H1 (cell line): ENCODE measurements around the gene KIF21A. TPM values are rescaled to one million over a fixed set of nuclear protein-coding genes. Genes with fewer than 3 reads are reported as not detected.

Source experiments
- CTCF ChIA-PET: fragments of 300-600 bp; sonication (Branson Sonifier 250); formaldehyde crosslinking; loops from one replicate; lab custom pipeline; 2021; ENCODE audit not compliant: partially characterized antibody; lab: Charles Lee
- POLR2A ChIA-PET: fragments of 300-600 bp; sonication (Branson Sonifier 250); formaldehyde crosslinking; loops from one replicate; lab custom pipeline; 2021; ENCODE audit warnings: inconsistent platforms; ENCODE audit not compliant: partially characterized antibody; lab: Charles Lee
- DNase-seq, 2 experiments: peaks; one replicate each; pipeline versions ENCODE4 v3.0.0 to v3.0.0-alpha.2; 2010 to 2022; ENCODE audit warnings: low spot score in 2 of 2, low read depth in 1 of 2, mixed read lengths in 1 of 2
- FAIRE-seq: peaks from 2 replicates; lab custom pipeline; 2011; peaks lifted over from hg19 to GRCh38; lab: Jason Lieb, UNC
- H2AFZ ChIP-seq: 2 replicates; pipeline ENCODE4 v1.8.1; 2012; ENCODE audit warnings: low read length, inconsistent platforms
- H2AK5ac ChIP-seq: 2 replicates; pipeline ENCODE4 v1.6.1; 2013; ENCODE audit warnings: low read depth, low read length
- H2BK120ac ChIP-seq: replicated peaks from 2 replicates; pipeline ENCODE3; 2013; ENCODE audit warnings: low read depth, low read length, inconsistent platforms
- H2BK12ac ChIP-seq: 2 replicates; pipeline ENCODE4 v1.6.1; 2013; ENCODE audit warnings: low read depth, low read length
- H2BK15ac ChIP-seq: 2 replicates; pipeline ENCODE4 v1.6.1; 2013; ENCODE audit warnings: low read length
- H2BK20ac ChIP-seq: 2 replicates; pipeline ENCODE4 v1.6.1; 2013; ENCODE audit warnings: low read length
- H2BK5ac ChIP-seq: 2 replicates; pipeline ENCODE4 v1.6.1; 2013; ENCODE audit warnings: low read depth, low read length
- H3K14ac ChIP-seq: 2 replicates; pipeline ENCODE4 v1.6.1; 2013; ENCODE audit warnings: inconsistent platforms; ENCODE audit not compliant: insufficient read length
- H3K18ac ChIP-seq: 2 replicates; pipeline ENCODE4 v1.6.1; 2013; ENCODE audit warnings: low read length; ENCODE audit errors: extremely low read depth
- H3K23ac ChIP-seq: 2 replicates; pipeline ENCODE4 v1.6.1; 2013; ENCODE audit warnings: inconsistent platforms; ENCODE audit not compliant: insufficient read length
- H3K23me2 ChIP-seq: 2 replicates; pipeline ENCODE4 v1.6.1; 2013; ENCODE audit warnings: low read depth, low read length
- H3K27ac ChIP-seq: 2 replicates; pipeline ENCODE4 v1.6.1; 2011; ENCODE audit warnings: low read depth, low read length, inconsistent platforms
- H3K27me3 ChIP-seq, 4 experiments: replicated peaks in 1 of 4; 1 replicate in 1 of 4; 2 replicates in 3 of 4; pipeline versions ENCODE4 v1.6.1 to v1.8.1; 2011 to 2013; ENCODE audit warnings: low read length in 3 of 4, mild to moderate bottlenecking in 3 of 4, inconsistent platforms in 2 of 4, mixed read lengths in 2 of 4, moderate library complexity in 1 of 4; ENCODE audit not compliant: control insufficient read depth in 3 of 4, insufficient read depth in 3 of 4; ENCODE audit errors: extremely low read depth in 1 of 4
- H3K36me3 ChIP-seq, 4 experiments: 2 replicates each; pipeline versions ENCODE4 v1.6.1 to v1.8.1; 2011 to 2013; ENCODE audit warnings: mild to moderate bottlenecking in 4 of 4, low read length in 3 of 4, moderate library complexity in 2 of 4, control low read depth in 1 of 4, inconsistent platforms in 1 of 4; ENCODE audit not compliant: insufficient read depth in 4 of 4, control insufficient read depth in 2 of 4
- H3K4ac ChIP-seq: replicated peaks from 2 replicates; pipeline ENCODE3; 2013; ENCODE audit warnings: low read length, low read depth, mixed read lengths, inconsistent platforms; ENCODE audit not compliant: insufficient read length
- H3K4me1 ChIP-seq, 4 experiments: replicated peaks in 1 of 4; 1 replicate in 1 of 4; 2 replicates in 3 of 4; pipeline versions ENCODE4 v1.6.1 to v1.8.1; 2011 to 2013; ENCODE audit warnings: low read length in 3 of 4, inconsistent platforms in 2 of 4, mixed read lengths in 1 of 4; ENCODE audit not compliant: insufficient read depth in 4 of 4, control insufficient read depth in 3 of 4
- H3K4me2 ChIP-seq, 2 experiments: 2 replicates each; pipeline versions ENCODE4 v1.6.1 to v1.8.1; 2011 to 2013; ENCODE audit warnings: low read depth in 2 of 2, low read length in 2 of 2, control low read depth in 1 of 2, inconsistent platforms in 1 of 2, mild to moderate bottlenecking in 1 of 2; ENCODE audit not compliant: insufficient read depth in 1 of 2
- H3K4me3 ChIP-seq, 4 experiments: fragments of 200-600, 300-600 bp in 1 of 4; sonication (generic), shearing (Covaris generic), sonication (Bioruptor Twin) in 1 of 4; 2 replicates each; pipeline versions ENCODE4 v1.5.1 to v1.8.1; 2011 to 2016; ENCODE audit warnings: low read length in 4 of 4, low read depth in 3 of 4, control low read depth in 2 of 4, inconsistent platforms in 2 of 4, mild to moderate bottlenecking in 2 of 4, mixed read lengths in 1 of 4, moderate library complexity in 1 of 4; ENCODE audit not compliant: insufficient read depth in 2 of 4; ENCODE audit errors: extremely low read depth in 1 of 4
- H3K56ac ChIP-seq: replicated peaks from 2 replicates; pipeline ENCODE3; 2013; ENCODE audit warnings: low read depth, mild to moderate bottlenecking, mixed read lengths, low read length, inconsistent platforms; ENCODE audit not compliant: insufficient read length
- H3K79me1 ChIP-seq: 2 replicates; pipeline ENCODE4 v1.6.1; 2013; ENCODE audit warnings: low read depth, low read length, control low read depth
- H3K79me2 ChIP-seq, 2 experiments: 2 replicates each; pipeline versions ENCODE4 v1.6.1 to v1.8.1; 2012 to 2013; ENCODE audit warnings: low read length in 2 of 2, mild to moderate bottlenecking in 2 of 2, inconsistent platforms in 1 of 2; ENCODE audit not compliant: insufficient read depth in 2 of 2, control insufficient read depth in 1 of 2
- H3K9ac ChIP-seq, 4 experiments: replicated peaks in 1 of 4; 1 replicate in 1 of 4; 2 replicates in 3 of 4; pipeline versions ENCODE4 v1.6.1 to v1.8.1; 2011 to 2013; ENCODE audit warnings: low read depth in 3 of 4, low read length in 3 of 4, control low read depth in 2 of 4, mild to moderate bottlenecking in 2 of 4, moderate library complexity in 2 of 4, inconsistent platforms in 1 of 4; ENCODE audit errors: extremely low read depth in 1 of 4
- H3K9me3 ChIP-seq, 2 experiments: 2 replicates each; pipeline versions ENCODE4 v1.6.1 to v1.8.1; 2012 to 2013; ENCODE audit warnings: mild to moderate bottlenecking in 2 of 2, moderate library complexity in 2 of 2, control low read depth in 1 of 2, inconsistent platforms in 1 of 2, low read depth in 1 of 2, low read length in 1 of 2, mixed read lengths in 1 of 2; ENCODE audit not compliant: insufficient read depth in 2 of 2
- H4K20me1 ChIP-seq, 2 experiments: replicated peaks in 1 of 2; 2 replicates each; pipeline versions ENCODE3 to v1.8.1; 2011 to 2013; ENCODE audit warnings: inconsistent platforms in 2 of 2, low read length in 2 of 2, mild to moderate bottlenecking in 1 of 2; ENCODE audit not compliant: insufficient read depth in 2 of 2, control insufficient read depth in 1 of 2
- H4K5ac ChIP-seq: 2 replicates; pipeline ENCODE4 v1.6.1; 2013; ENCODE audit warnings: low read length, low read depth, mixed read lengths, inconsistent platforms; ENCODE audit not compliant: insufficient read length
- H4K8ac ChIP-seq: 2 replicates; pipeline ENCODE4 v1.8.0; 2013; ENCODE audit warnings: mild to moderate bottlenecking, moderate library complexity, low read length, inconsistent platforms; ENCODE audit not compliant: insufficient read depth; ENCODE audit errors: extremely low read depth
- H4K91ac ChIP-seq: replicated peaks from 2 replicates; pipeline ENCODE3; 2013; ENCODE audit warnings: low read length, mixed read lengths, inconsistent platforms; ENCODE audit not compliant: insufficient read length
- BCL11A ChIP-seq, 2 experiments: IDR thresholded peaks; one replicate each; pipeline ENCODE4 v1.6.1; 2011; ENCODE audit warnings: low read depth in 2 of 2, low read length in 2 of 2, mild to moderate bottlenecking in 2 of 2
- FOSL1 ChIP-seq: IDR thresholded peaks from 2 replicates; pipeline ENCODE4 v1.6.1; 2011; ENCODE audit warnings: mild to moderate bottlenecking, low read depth, low read length, moderate library complexity; ENCODE audit not compliant: insufficient read depth
- TBP ChIP-seq: IDR thresholded peaks from 2 replicates; pipeline ENCODE4 v1.6.1; 2011; ENCODE audit warnings: low read depth, low read length, improper control_type of control experiment
- YY1 ChIP-seq: IDR thresholded peaks from 2 replicates; pipeline ENCODE4 v1.6.1; 2011; ENCODE audit warnings: low read depth, mild to moderate bottlenecking, low read length
- WGBS, 2 experiments: shearing (Covaris generic) in 1 of 2; methylation state at CpG; one replicate each; pipeline versions ENCODE4 v1.1.6 to v1.1.7; 2013 to 2015; ENCODE audit warnings: low lambda C conversion rate in 2 of 2, mixed read lengths in 2 of 2, inconsistent platforms in 1 of 2, low coverage in 1 of 2, missing lambda C conversion rate in 1 of 2; ENCODE audit not compliant: insufficient replicate concordance in 2 of 2, insufficient coverage in 1 of 2, insufficient read length in 1 of 2; ENCODE audit errors: extremely low coverage in 1 of 2, missing lambda C conversion rate in 1 of 2; 5-methylcytosine and 5-hydroxymethylcytosine counted together
- polyA plus RNA-seq, 7 experiments: library from polyadenylated mRNA; depleted of rRNA in 3 of 7; stranded (reverse) in 5 of 7; unstranded in 2 of 7; fragments of >200 nt in 5 of 7; fragments of 200-250 nt in 2 of 7; gene quantifications; 1 replicate in 5 of 7; 2 replicates in 1 of 7; 4 replicates in 1 of 7; pipeline versions ENCODE4 v1.2.1 to v1.2.3, GENCODE V29; 2011 to 2013; ENCODE audit warnings: missing spikeins in 2 of 7, mixed read lengths in 2 of 7
- total RNA-seq: library from RNA; stranded (reverse); fragmentation: NEBNext Ultra II Directional; extraction: Animal tissue kit (Norgen Biotek cat#: 25700); gene quantifications from 2 replicates; pipeline ENCODE4 v1.2.1, GENCODE V29; 2021

KIF21A gene
- total and polyA plus RNA-seq, 2 of the 8 experiments (the other 6 are each of a cell fraction or from before 2014, with no cell fraction given), result 10.0 to 26.0 TPM

DNA sequence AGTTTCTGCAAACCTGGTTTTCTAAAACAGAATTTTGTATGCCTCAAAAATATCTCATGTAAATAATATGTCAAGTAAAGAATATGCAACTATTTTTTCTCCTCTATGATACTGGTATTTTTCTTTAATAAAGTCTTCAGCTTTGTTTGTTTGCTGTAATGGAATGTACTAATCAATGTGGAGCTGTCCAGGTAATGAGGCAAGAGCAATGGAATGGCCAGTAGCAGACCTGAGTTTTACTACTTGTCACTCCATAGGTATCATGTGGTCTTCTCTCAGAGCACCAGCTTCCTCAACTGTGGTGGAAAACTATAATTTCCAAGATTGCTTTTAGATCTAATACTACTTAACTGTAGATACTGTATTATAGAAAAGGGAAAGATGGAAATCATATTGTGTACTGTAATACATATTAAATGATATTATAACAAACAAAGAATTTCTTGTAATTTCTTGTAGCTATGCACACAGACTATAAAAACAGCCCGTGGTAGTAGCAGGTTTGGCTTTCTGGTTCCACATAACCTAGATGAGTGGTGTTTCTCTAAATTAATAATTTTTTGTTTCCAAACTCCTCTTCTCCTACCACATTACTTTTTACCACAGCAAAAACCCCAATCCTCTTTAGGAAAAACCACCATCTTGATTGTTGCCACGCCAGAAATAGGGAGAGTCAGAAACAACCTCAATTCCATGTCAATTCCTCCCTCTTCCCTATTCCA, 70.6 kb downstream of the KIF21A start:
- Histone ChIP-seq H4K5ac (no peak overlapping the region), H3K9me3 (no peaks in the 10 kb centered on the region), H3K18ac (no peak overlapping the region), H2AK5ac (no peak overlapping the region), H3K9ac (no peak overlapping the region), H3K36me3 (no peaks in the 10 kb centered on the region), H2BK15ac (no peak overlapping the region), H2BK120ac (no peak overlapping the region), H3K79me2 (no peaks in the 10 kb centered on the region; a peak in 1 of 4 replicates), H3K27ac (no peak overlapping the region), H3K14ac (no peak overlapping the region), H3K27me3 (no peaks in the 10 kb centered on the region), H3K4ac (no peak overlapping the region), H2BK12ac (no peak overlapping the region), H2BK5ac (no peak overlapping the region), H3K4me1 (peaks cover 0 to 5% (median 1%) of the 10 kb centered on the region in 4 experiments; a peak in 2 of 7 replicates), H3K23ac (no peak overlapping the region), H2AFZ (no peak overlapping the region), H3K4me2 (no peak overlapping the region), H3K79me1 (no peaks in the 10 kb centered on the region), H2BK20ac (no peak overlapping the region), H3K23me2 (peaks cover 2% of the 10 kb centered on the region; the same call in 1 of the 2 replicates), H3K56ac (no peak overlapping the region), H3K4me3 (no peak overlapping the region), H4K91ac (no peak overlapping the region), H4K20me1 (no peaks in the 10 kb centered on the region), H4K8ac (no peak overlapping the region)
- CTCF ChIA-PET, result interaction anchor here (0.9 to 1.2 kb wide), 4 partner anchors 7 to 55 kb away, joined by 3 to 4 read pairs (median 3); no protein-coding TSS in a partner anchor
- no peak for DNase-seq
- 88% methylated on average over 2 of the region's 2 CpGs; no CpG with 5 or more reads in 1 of the 2 experiments for WGBS, 2 experiments
- POLR2A ChIA-PET, result interaction anchor here (0.8 to 2.1 kb wide), 2 partner anchors 11 to 22 kb away, joined by 4 to 5 read pairs; no protein-coding TSS in a partner anchor
- FAIRE-seq, result no peak
- TF ChIP-seq TBP, result no peak
- no peak for TF ChIP-seq YY1
- TF ChIP-seq FOSL1, result no peak
- no peak for TF ChIP-seq BCL11A (IDR thresholded peaks at IDR 0.05; ENCODE audit: low read depth in 2 of 2, low read length in 2 of 2)
